Mononuclear cell (primary cell): Measurements from ENCODE around the gene LOXL3. TPM values are rescaled to one million over a fixed set of nuclear protein-coding genes. Genes with fewer than 3 reads are reported as not detected.

Source experiments
- H3K27me3 ChIP-seq: 2 replicates; pipeline ENCODE4 v1.6.0; 2011; ENCODE audit warnings: low read length, control low read depth; ENCODE audit not compliant: insufficient read depth
- H3K4me1 ChIP-seq: 2 replicates; pipeline ENCODE4 v1.5.1; 2011; ENCODE audit warnings: mild to moderate bottlenecking, low read length, control low read depth; ENCODE audit not compliant: insufficient read depth
- H3K4me3 ChIP-seq: 2 replicates; pipeline ENCODE4 v1.5.1; 2011; ENCODE audit warnings: mild to moderate bottlenecking, low read length, moderate library complexity
- H3K9me3 ChIP-seq: 2 replicates; pipeline ENCODE4 v1.5.1; 2011; ENCODE audit warnings: low read depth, mild to moderate bottlenecking, control low read depth, low read length
- total RNA-seq: library from RNA; depleted of rRNA; stranded (reverse); fragments of >200 nt; gene quantifications from one replicate; pipeline ENCODE4 v1.2.3, GENCODE V29; 2012

Gene LOXL3
- total RNA-seq, 1 donor, result 3.9 TPM

DNA sequence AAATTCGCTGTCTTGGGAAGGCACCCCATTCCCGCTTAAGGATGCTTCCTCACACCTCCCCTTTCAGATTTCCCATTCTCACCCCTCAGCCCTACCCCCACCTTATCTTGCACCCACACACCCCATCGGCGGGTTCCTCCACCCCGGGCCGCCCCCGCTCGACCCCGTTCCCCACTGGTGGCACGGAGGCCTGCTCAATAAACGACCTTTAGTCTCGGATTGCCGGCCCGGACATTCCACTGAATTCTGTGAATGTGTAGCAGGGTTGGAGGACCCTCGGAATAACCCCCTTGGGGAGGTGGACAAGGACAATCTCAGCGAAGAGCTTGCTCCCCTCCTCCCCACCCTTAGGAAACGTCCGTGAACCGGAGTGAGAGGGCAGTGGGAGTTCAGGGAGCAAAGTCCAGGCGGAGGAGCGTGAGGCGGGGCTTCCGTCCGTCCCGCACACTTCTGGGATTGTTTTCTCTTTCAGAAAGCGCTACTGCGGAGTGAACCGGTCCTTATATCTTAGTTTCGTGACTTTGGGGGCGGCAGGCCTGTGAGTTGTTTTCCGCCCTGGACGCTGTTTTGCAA lies 51.5 kb downstream of the LOXL3 start:
- H3K27me3 ChIP-seq, result peaks cover 64% of the 10 kb centered on the region
- H3K4me3 ChIP-seq, result peak overlapping the region; percentile 45
- H3K4me1 ChIP-seq, result peaks cover 82% of the 10 kb centered on the region
- H3K9me3 ChIP-seq, result no peaks in the 10 kb centered on the region

- no peak overlapping the region for H3K4me3 ChIP-seq
- H3K9me3 ChIP-seq, result no peaks in the 10 kb centered on the region
- peaks cover 76% of the 10 kb centered on the region for H3K4me1 ChIP-seq
- peaks cover 68% of the 10 kb centered on the region for H3K27me3 ChIP-seq
These were observed 52.2 kb downstream of the LOXL3 start for GRCh38 chr2:74501335-74502071.

DNA sequence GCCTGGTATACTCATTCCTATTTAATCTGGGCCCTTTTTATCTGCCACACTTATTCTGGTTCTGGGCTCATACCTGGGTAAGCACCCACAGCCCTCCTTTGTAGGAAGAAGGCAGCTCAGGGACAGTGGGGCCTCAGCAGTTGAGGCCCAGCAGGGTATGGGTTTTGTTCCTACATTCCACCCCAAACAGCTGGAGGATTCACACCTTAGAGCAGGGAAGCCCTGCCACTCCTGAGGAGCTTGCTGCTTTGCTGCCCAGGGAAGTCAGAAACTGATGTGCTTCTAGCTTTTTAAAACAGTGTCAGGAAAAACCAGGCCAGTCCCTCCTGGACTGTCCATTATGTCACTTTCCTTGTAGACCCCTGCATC lies 53.2 kb downstream of the LOXL3 start:
- Histone ChIP-seq H3K4me3 (no peak overlapping the region), H3K9me3 (no peaks in the 10 kb centered on the region), H3K27me3 (peaks cover 68% of the 10 kb centered on the region), H3K4me1 (peaks cover 67% of the 10 kb centered on the region)

GRCh38 chr2:74499940-74500577 lies 53.7 kb downstream of the LOXL3 start:
- H3K9me3 ChIP-seq, result no peaks in the 10 kb centered on the region
- H3K27me3 ChIP-seq, result peaks cover 68% of the 10 kb centered on the region
- H3K4me1 ChIP-seq, result peaks cover 62% of the 10 kb centered on the region
- H3K4me3 ChIP-seq, result no peak overlapping the region

DNA sequence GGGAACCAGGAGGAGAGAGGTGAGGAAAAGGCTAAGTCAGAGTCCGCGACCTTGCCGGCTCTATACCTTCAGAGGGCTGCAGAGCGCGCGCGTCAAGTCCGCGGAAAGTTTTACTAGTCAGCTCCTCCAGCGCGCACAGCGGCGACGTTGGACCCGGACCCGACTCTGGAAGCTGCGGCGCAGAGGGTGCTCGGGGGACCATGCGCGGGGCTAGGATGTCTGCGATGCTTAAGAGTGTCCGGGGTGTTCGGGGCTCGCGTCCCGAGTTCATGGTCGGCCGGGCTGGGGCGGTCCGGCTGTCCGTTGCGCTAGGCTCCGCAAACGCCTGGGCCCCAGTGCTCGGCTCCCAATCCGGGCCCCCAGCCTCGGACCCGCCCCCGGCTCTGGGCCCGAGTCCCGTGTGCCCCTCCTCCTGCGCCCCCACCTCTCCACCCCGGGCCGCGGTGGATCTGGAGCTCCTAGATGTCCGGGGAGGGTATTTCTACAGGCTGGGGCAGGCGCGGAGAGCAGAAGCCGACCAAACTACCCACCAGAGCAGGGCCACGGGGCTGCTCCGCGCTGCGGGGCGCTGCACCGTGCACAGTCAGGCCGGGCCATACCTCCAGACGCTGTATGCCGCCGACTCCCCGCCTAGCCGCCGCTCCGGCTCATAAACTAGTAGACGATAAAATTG lies 54.3 kb downstream of the LOXL3 start, which contains the start of gene LBX2:
TSS of gene LBX2 (minus strand) at position 337 of the 673 bp plus-strand sequence. CDS start at position 271, 66 bp downstream.
- Histone ChIP-seq H3K4me3 (peak within 1 kb of the TSS; percentile 36), H3K27me3 (peaks cover 68% of the 10 kb centered on the region), H3K4me1 (peaks cover 55% of the 10 kb centered on the region), H3K9me3 (no peaks in the 10 kb centered on the region)

DNA sequence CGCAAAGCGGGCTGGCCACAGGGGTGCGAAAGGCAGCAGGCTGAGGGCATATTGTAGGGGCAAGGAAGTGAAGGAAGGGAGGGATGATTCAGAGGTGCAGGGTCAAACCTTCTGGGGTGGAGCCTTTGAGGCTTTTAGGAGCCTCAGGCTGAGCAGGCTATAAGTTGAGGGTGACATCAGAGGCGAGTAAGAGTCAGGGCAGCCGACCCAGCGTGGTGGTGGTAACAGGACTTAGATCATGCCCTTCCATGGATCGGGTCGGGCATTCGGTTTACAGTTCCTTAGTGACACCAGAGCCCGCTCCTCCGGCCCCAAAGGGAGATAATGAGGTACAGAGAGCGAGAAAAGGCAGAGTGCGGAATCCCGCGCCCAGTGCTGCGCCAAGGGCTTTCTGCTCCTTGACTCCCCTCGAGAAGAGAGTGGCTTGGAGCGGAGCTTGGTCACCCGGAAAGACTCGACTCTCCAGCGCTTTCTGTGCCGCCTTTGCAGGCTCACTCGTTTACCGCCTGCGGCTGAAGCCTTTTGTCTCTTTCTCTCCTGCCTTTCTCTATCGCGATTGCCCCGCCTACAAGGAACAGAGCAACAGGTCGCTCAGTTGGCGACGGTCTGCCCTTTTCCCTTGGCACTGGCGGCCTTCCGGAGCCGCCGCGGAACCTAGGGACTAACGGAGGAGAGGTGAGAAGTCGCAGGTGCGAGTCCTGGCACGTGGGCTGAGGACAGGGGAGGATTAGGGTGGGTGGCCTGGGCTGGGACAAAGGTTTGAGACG lies 55.1 kb downstream of the LOXL3 start:
- Histone ChIP-seq H3K27me3 (peaks cover 68% of the 10 kb centered on the region), H3K9me3 (no peaks in the 10 kb centered on the region), H3K4me3 (peak overlapping the region; percentile 36), H3K4me1 (peaks cover 48% of the 10 kb centered on the region)

DNA sequence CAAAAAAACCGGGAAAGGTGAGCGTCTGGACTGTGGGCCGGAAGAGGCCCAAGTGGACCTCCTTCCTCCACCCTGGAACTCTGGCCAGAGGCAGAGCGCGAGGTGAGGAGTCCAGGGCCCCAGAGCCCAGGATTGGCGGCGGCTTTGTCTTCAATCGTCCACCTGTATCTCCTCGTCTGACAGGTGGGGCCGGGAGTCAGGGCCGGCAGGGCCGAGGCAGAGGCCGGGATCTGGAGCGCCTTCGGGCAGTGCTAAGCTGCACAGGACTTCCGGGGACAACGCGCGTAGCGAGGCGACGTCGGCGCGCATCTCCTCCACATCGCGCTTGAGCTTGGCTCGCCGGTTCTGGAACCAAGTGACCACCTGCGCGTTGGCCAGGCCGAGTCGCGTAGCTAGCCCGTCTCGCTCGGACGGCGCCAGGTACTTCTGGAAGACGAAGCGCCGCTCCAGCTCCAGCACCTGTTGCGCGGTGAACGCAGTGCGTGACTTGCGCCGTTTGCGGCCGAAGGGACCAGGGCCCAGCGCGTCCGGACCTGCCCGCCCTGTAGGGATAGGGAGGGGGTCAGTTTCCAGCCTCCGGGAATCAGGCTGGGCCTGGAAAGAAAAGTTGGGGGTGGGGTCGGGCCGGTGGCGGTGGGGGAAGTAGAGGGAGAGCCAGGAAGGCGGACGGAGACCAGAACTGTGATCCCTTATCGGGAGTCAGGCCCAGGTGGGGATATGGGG lies 55.8 kb downstream of the LOXL3 start:
- peak overlapping the region; percentile 36 for H3K4me3 ChIP-seq
- peaks cover 60% of the 10 kb centered on the region for H3K27me3 ChIP-seq
- H3K9me3 ChIP-seq, result no peaks in the 10 kb centered on the region
- H3K4me1 ChIP-seq, result peaks cover 41% of the 10 kb centered on the region

DNA sequence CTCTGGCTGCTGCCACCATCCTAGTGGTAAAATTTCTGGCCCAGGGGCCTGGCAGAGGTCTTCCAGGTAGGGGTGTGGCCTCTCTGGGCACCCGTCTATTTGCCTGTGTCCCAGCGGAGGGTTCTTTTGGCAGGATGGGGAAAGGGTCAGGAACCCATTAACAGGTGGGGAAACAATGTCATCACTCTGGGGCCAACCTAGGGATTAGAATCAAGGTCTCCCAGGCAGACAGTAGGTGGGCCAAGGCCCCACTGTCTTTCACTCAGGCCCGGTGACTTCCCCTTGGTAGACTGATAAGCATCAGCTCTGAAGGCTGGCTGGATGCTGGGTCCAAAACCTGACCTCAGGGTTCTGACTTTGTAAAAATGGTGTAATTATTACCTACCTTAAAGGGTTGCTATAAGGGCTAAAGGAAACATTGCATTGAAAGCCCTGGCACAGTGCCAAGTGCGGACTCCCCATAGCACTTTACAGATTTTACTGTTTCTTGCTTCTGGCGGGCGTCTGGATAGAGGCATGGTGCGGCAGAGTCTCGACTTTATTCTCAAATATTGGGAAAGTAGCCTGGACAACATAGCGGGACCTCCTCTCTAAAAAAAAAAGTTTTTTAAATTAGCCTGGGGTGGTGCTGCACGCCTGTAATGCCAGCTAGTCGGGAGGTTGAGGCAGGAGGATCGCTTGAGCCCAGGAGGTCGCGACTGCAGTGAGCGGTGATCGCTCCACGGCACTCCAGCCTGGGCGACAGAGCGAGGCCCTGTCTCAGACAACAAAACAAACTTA lies 56.6 kb downstream of the LOXL3 start:
- Histone ChIP-seq H3K9me3 (no peaks in the 10 kb centered on the region), H3K4me1 (peaks cover 33% of the 10 kb centered on the region), H3K27me3 (peaks cover 53% of the 10 kb centered on the region), H3K4me3 (no peak overlapping the region)

DNA sequence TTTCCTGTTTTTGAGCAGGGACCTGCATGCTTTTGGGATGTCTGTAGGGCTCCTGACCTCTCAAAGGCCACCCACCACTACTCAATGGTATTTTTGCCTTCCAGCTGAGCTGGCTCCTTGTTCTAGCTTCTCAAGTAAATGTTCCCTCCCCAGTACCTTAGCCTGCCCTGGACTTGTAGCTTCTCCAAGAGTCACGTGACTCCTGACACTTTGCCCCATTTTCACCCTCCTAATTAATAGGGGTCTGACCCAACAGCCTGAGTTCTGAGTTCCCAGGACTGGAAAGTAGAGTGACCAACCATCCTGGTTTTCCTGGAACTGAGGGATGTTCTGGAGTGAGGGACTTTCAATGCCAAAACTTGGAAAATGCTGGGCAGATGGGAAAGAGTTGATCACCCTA lies 58.3 kb downstream of the LOXL3 start:
- Histone ChIP-seq H3K27me3 (peaks cover 36% of the 10 kb centered on the region), H3K9me3 (no peaks in the 10 kb centered on the region), H3K4me3 (no peak overlapping the region), H3K4me1 (peaks cover 28% of the 10 kb centered on the region)

DNA sequence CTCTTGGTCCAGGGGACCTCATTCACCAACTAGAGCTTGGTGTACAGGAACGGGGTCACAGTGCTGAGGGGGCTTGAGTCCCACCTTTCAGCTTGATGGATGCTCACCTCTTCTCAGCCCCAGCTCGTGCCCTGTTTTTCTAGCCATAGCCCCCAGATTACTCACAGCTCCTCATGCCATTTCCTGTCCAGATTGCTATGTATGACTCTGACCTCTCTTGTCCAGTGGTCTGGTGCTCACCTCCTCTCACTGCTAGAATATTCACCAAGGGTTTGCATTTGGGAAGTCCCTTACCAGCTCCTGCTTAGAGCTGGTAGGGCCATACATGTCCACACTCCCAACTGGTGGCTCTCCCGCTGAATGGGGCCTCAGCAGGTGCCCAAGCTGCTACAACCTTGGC lies 60.2 kb downstream of the LOXL3 start:
- H3K4me3 ChIP-seq, result no peak overlapping the region
- peaks cover 17% of the 10 kb centered on the region for H3K27me3 ChIP-seq
- peaks cover 14% of the 10 kb centered on the region for H3K4me1 ChIP-seq
- no peaks in the 10 kb centered on the region for H3K9me3 ChIP-seq

DNA sequence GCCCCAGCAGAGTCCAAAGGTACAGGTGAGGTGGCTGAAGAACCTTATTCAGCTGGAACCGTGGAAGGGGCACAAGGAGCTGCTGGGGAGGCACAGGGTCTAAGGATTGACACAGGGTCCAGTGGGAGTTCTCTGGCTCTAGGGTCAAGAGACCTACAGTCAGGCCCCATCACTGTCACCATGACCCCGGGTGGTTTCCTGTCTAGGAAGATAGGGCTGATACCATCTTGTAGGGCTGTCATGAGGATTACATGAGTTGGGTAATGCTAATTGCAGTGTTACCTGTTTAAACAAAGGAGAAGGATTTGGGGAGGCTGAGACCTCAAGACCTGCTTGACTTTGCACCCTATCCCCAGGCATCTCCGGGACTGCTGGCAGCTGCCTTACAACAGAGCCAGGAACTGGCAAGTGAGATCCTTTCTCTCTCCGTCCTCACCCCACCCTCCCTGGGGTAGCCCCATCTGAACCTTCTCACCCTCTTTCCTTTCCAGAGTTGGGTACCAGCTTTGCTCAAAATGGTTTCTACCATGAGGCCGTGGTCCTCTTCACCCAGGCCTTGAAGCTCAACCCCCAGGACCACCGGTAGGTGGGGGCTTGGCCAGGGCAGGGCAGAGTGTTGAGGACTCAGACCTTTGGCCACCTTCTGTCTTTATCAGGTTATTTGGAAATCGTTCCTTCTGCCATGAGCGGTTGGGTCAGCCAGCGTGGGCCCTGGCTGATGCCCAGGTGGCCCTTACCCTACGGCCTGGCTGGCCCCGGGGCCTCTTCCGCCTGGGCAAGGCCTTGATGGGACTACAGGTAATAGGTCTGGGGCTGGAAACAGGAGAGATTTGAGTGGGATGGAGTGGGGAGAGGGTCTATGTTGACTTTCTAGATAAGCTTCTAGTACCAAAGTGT lies 61.8 kb downstream of the LOXL3 start:
- Histone ChIP-seq H3K27me3 (peaks cover under 1% of the 10 kb centered on the region), H3K4me1 (no peaks in the 10 kb centered on the region), H3K9me3 (no peaks in the 10 kb centered on the region), H3K4me3 (no peak overlapping the region)

DNA sequence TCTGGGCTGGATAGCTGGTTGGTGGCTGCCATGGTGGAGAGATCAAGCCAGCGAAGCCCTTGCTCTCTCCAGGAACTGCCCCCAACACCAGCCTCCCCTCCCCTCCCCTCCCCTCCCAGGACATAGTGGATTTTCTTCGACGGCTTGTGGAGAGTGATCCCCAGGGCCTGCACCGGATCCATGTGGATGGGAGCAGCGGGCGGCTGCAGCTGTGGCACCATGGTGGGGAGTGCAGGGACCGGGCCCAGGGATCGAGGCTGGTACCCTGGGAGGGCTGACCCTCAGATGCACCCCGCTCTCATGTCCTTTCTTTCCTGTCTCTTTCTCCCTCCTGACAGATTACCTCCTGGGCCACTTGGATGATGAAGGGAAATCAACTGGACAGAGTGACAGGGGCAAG lies 63.8 kb downstream of the LOXL3 start:
- H3K4me1 ChIP-seq, result no peaks in the 10 kb centered on the region
- no peak overlapping the region for H3K4me3 ChIP-seq
- no peaks in the 10 kb centered on the region for H3K9me3 ChIP-seq
- H3K27me3 ChIP-seq, result no peaks in the 10 kb centered on the region
